GM13977 (cell line): ENCODE data around the gene PON3.

Experiments used
- DNase-seq: peaks from one replicate; pipeline ENCODE4 v3.0.0; 2012; ENCODE audit warnings: low spot score
- CTCF ChIP-seq: IDR thresholded peaks from 2 replicates; pipeline ENCODE4 v1.5.1; 2012; ENCODE audit warnings: mild to moderate bottlenecking, control low read depth; ENCODE audit not compliant: insufficient read depth; ENCODE audit errors: extremely low read depth, missing control alignments
- in situ Hi-C: fragments of 300-500 bp; cut with MboI; formaldehyde crosslinking; loops from one replicate; pipeline ENCODE4 v1.12.0; 2022; ENCODE audit warnings: low sequenced_read_pairs, low pct_unique_long_range_greater_than_20kb, mixed read lengths, inconsistent platforms; ENCODE audit not compliant: unreplicated experiment

The PON3 gene

GRCh38 chr7:95427914-95428516 lies 31.8 kb upstream of the PON3 start:
- TF ChIP-seq CTCF: no peak
- DNase-seq: no peak
- in situ Hi-C loops: no loop called here

GRCh38 chr7:95427166-95427565 lies 31.0 kb upstream of the PON3 start:
- DNase-seq: no peak
- no peak for TF ChIP-seq CTCF
- in situ Hi-C loops: no loop called here

GRCh38 chr7:95425694-95426093 lies 29.5 kb upstream of the PON3 start:
- in situ Hi-C loops: no loop called here
- no peak for TF ChIP-seq CTCF
- DNase-seq: no peak

GRCh38 chr7:95424716-95425115 lies 28.5 kb upstream of the PON3 start:
- in situ Hi-C loops: no loop called here
- TF ChIP-seq CTCF: no peak
- no peak for DNase-seq

- in situ Hi-C loops: no loop called here
- no peak for TF ChIP-seq CTCF
- no peak for DNase-seq
Measured at GRCh38 chr7:95421847-95422444, 25.8 kb upstream of the PON3 start.

GRCh38 chr7:95421000-95421846 lies 25.0 kb upstream of the PON3 start:
- TF ChIP-seq CTCF: no peak
- no peak for DNase-seq
- in situ Hi-C loops: no loop called here
